IMR-90 (cell line): ENCODE results near the gene SLC25A21. TPM values are rescaled to one million over a fixed set of nuclear protein-coding genes. Genes with fewer than 3 reads are reported as not detected.

Experiments used
- ATAC-seq: fragments of 200-7000 bp; cut with Tn5 transposase; 2 replicates; pipeline ENCODE4 v1.9.1; 2020; ENCODE audit warnings: low read depth, mild to moderate bottlenecking, moderate library complexity
- BruUV-seq: library from RNA; stranded (reverse); fragments of 400-500 nt; replicated peaks from 2 replicates; lab custom pipeline; 2021; lab: Mats Ljungman, UMichigan
- CTCF ChIA-PET: fragments of 300-600 bp; formaldehyde crosslinking; extraction: SDS; loops from one replicate; lab custom pipeline; 2021; ENCODE audit warnings: antibody characterized with exemption; lab: Yijun Ruan, JAX
- POLR2A ChIA-PET: fragments of 300-600 bp; sonication (Branson Sonifier 250); formaldehyde crosslinking; loops from one replicate; lab custom pipeline; 2022; ENCODE audit warnings: antibody characterized with exemption; ENCODE audit not compliant: unreplicated experiment; lab: Charles Lee
- DNase-seq: peaks from one replicate; pipeline ENCODE4 v3.0.0; 2013
- H2AFZ ChIP-seq: replicated peaks from 2 replicates; pipeline ENCODE3; 2013; ENCODE audit warnings: low read length, mild to moderate bottlenecking; ENCODE audit not compliant: poor library complexity
- H2AK5ac ChIP-seq: 2 replicates; pipeline ENCODE4 v1.6.1; 2013; ENCODE audit warnings: low read depth, low read length, inconsistent platforms
- H2AK9ac ChIP-seq: replicated peaks from 2 replicates; pipeline ENCODE3; 2013; ENCODE audit warnings: mild to moderate bottlenecking, low read depth, low read length, moderate library complexity; ENCODE audit not compliant: poor library complexity
- H2BK120ac ChIP-seq: 2 replicates; pipeline ENCODE4 v1.6.1; 2013; ENCODE audit warnings: low read depth, low read length, inconsistent platforms
- H2BK15ac ChIP-seq: 3 replicates; pipeline ENCODE4 v1.6.1; 2013; ENCODE audit warnings: low read depth, low read length, inconsistent platforms
- H2BK20ac ChIP-seq: 2 replicates; pipeline ENCODE4 v1.6.1; 2013; ENCODE audit warnings: low read depth, mild to moderate bottlenecking, inconsistent platforms, low read length, moderate library complexity
- H2BK5ac ChIP-seq: 2 replicates; pipeline ENCODE4 v1.6.1; 2013; ENCODE audit warnings: mild to moderate bottlenecking, low read depth, low read length, inconsistent platforms; ENCODE audit not compliant: poor library complexity, severe bottlenecking
- H3K14ac ChIP-seq: replicated peaks from 2 replicates; pipeline ENCODE4 v1.6.1; 2013; ENCODE audit warnings: low read depth, low read length, inconsistent platforms
- H3K18ac ChIP-seq: 2 replicates; pipeline ENCODE4 v1.6.1; 2013; ENCODE audit warnings: low read depth, low read length, control low read depth
- H3K23ac ChIP-seq: 2 replicates; pipeline ENCODE4 v1.6.1; 2013; ENCODE audit warnings: low read depth, low read length, inconsistent platforms
- H3K27ac ChIP-seq: 2 replicates; pipeline ENCODE4 v1.5.1; 2013; ENCODE audit warnings: mild to moderate bottlenecking, control low read depth, low read length; ENCODE audit not compliant: insufficient read depth
- H3K27me3 ChIP-seq: 2 replicates; pipeline ENCODE4 v1.6.1; 2013; ENCODE audit warnings: low read length; ENCODE audit not compliant: control insufficient read depth, insufficient read depth
- H3K36me3 ChIP-seq: 2 replicates; pipeline ENCODE4 v1.6.1; 2013; ENCODE audit warnings: low read length, mixed read lengths; ENCODE audit not compliant: control insufficient read depth, insufficient read depth
- H3K4ac ChIP-seq: 2 replicates; pipeline ENCODE4 v1.6.1; 2013; ENCODE audit warnings: low read depth, low read length, inconsistent platforms
- H3K4me1 ChIP-seq: 2 replicates; pipeline ENCODE4 v1.6.1; 2013; ENCODE audit warnings: low read length, mixed read lengths; ENCODE audit not compliant: control insufficient read depth, insufficient read depth
- H3K4me2 ChIP-seq: 2 replicates; pipeline ENCODE4 v1.6.1; 2013; ENCODE audit warnings: low read depth, mild to moderate bottlenecking, control low read depth, low read length, moderate library complexity
- H3K4me3 ChIP-seq: 2 replicates; pipeline ENCODE4 v1.5.1; 2013; ENCODE audit warnings: low read depth, mild to moderate bottlenecking, control low read depth, low read length, moderate library complexity; ENCODE audit not compliant: insufficient read depth
- H3K56ac ChIP-seq: 2 replicates; pipeline ENCODE4 v1.6.1; 2013; ENCODE audit warnings: low read length, inconsistent platforms; ENCODE audit not compliant: insufficient read depth; ENCODE audit errors: extremely low read depth
- H3K79me1 ChIP-seq, 2 experiments: 2 replicates each; pipeline ENCODE4 v1.6.1; 2013; ENCODE audit warnings: low read length in 2 of 2, inconsistent platforms in 1 of 2, low read depth in 1 of 2
- H3K9ac ChIP-seq: 2 replicates; pipeline ENCODE4 v1.6.1; 2013; ENCODE audit warnings: low read depth, low read length, control low read depth
- H3K9me1 ChIP-seq: 2 replicates; pipeline ENCODE4 v1.6.1; 2013; ENCODE audit warnings: low read length, inconsistent platforms; ENCODE audit not compliant: insufficient read depth
- H3K9me3 ChIP-seq: 2 replicates; pipeline ENCODE4 v1.6.1; 2013; ENCODE audit warnings: low read length; ENCODE audit not compliant: control insufficient read depth, insufficient read depth
- H4K20me1 ChIP-seq: 2 replicates; pipeline ENCODE4 v1.6.1; 2013; ENCODE audit warnings: low read length, inconsistent platforms; ENCODE audit not compliant: insufficient read depth
- H4K5ac ChIP-seq: 2 replicates; pipeline ENCODE4 v1.6.1; 2013; ENCODE audit warnings: mild to moderate bottlenecking, low read depth, low read length, control low read depth
- H4K8ac ChIP-seq, 2 experiments: 2 replicates each; pipeline ENCODE4 v1.6.1; 2013; ENCODE audit warnings: low read depth in 2 of 2, low read length in 2 of 2, control low read depth in 1 of 2, inconsistent platforms in 1 of 2
- H4K91ac ChIP-seq: 2 replicates; pipeline ENCODE4 v1.6.1; 2013; ENCODE audit warnings: low read depth, low read length, inconsistent platforms; ENCODE audit not compliant: insufficient read depth
- BHLHE40 ChIP-seq: fragments of 150-350 bp; IDR thresholded peaks from 2 replicates; pipeline ENCODE4 v1.6.1; 2016; ENCODE audit warnings: mild to moderate bottlenecking, low read depth, low read length
- CHD1 ChIP-seq: IDR thresholded peaks from 2 replicates; pipeline ENCODE4 v1.6.1; 2012; ENCODE audit warnings: low read depth, low read length, improper control_type of control experiment
- CTCF ChIP-seq: conservative IDR thresholded peaks from 2 replicates; pipeline ENCODE4 v1.5.1; 2012; ENCODE audit warnings: mild to moderate bottlenecking, low read depth, low read length, improper control_type of control experiment
- ELK1 ChIP-seq: fragments of 150-350 bp; IDR thresholded peaks from 2 replicates; pipeline ENCODE4 v1.6.1; 2016; ENCODE audit warnings: low read depth, mild to moderate bottlenecking, low read length, moderate library complexity, borderline replicate concordance
- MXI1 ChIP-seq: IDR thresholded peaks from 2 replicates; pipeline ENCODE4 v1.6.1; 2012; ENCODE audit warnings: low read depth, mild to moderate bottlenecking, low read length, moderate library complexity, borderline replicate concordance
- NFE2L2 ChIP-seq: fragments of 150-350 bp; IDR thresholded peaks from 2 replicates; pipeline ENCODE4 v1.6.1; 2016; ENCODE audit warnings: low read depth, mild to moderate bottlenecking, low read length
- POLR2A ChIP-seq: IDR thresholded peaks from 2 replicates; pipeline ENCODE4 v1.6.1; 2012; ENCODE audit warnings: mild to moderate bottlenecking, low read depth, low read length
- RAD21 ChIP-seq: IDR thresholded peaks from 2 replicates; pipeline ENCODE4 v1.6.1; 2012; ENCODE audit warnings: low read length, improper control_type of control experiment
- SMC3 ChIP-seq: fragments of 150-350 bp; IDR thresholded peaks from 2 replicates; pipeline ENCODE4 v1.6.1; 2016; ENCODE audit warnings: low read depth, mild to moderate bottlenecking, antibody characterized with exemption, low read length, moderate library complexity
- USF2 ChIP-seq: fragments of 150-350 bp; IDR thresholded peaks from 2 replicates; pipeline ENCODE4 v1.6.1; 2017; ENCODE audit warnings: mild to moderate bottlenecking, antibody characterized with exemption, low read length, low read depth
- dilution Hi-C: fragments of 300-500 bp; cut with HindIII; formaldehyde crosslinking; loops from one replicate; pipeline ENCODE4 v1.14.3; 2018; ENCODE audit warnings: low sequenced_read_pairs; ENCODE audit not compliant: unreplicated experiment
- in situ Hi-C: fragments of 300-500 bp; cut with MboI; formaldehyde crosslinking; loops from 3 replicates; pipeline ENCODE4 v1.14.3; 2019; ENCODE audit warnings: low sequenced_read_pairs, inconsistent platforms, mixed read lengths
- intact Hi-C: fragments of 100-400 bp; cut with micrococcal nuclease; formaldehyde crosslinking; loops from 2 replicates; pipeline ENCODE4 v1.10.0; 2022
- polyA plus RNA-seq, 3 experiments: library from polyadenylated mRNA; depleted of rRNA; stranded (reverse); fragments of >200 nt; gene quantifications; 2 replicates each; pipeline ENCODE4 v1.2.3, GENCODE V29; 2012; ENCODE audit warnings: low replicate concordance in 1 of 3
- total RNA-seq: library from RNA; depleted of rRNA; stranded (reverse); fragments of >200 nt; gene quantifications from 2 replicates; pipeline ENCODE4 v1.2.3, GENCODE V29; 2012

Gene SLC25A21
- total and polyA plus RNA-seq, 2 of the 4 experiments (the other 2 are of a cell fraction) = 0.62 to 0.90 TPM

- Histone ChIP-seq H3K9me1 (no peaks in the 10 kb centered on the region), H2BK120ac (no peak overlapping the region), H3K4me3 (no peak overlapping the region), H3K36me3 (no peaks in the 10 kb centered on the region), H3K18ac (no peak overlapping the region), H4K91ac (no peak overlapping the region), H3K56ac (no peak overlapping the region), H3K9ac (no peak overlapping the region), H2AK5ac (no peak overlapping the region), H2BK15ac (no peak overlapping the region), H2AK9ac (no peak overlapping the region), H3K9me3 (no peaks in the 10 kb centered on the region), H4K8ac (no peak overlapping the region), H3K27me3 (0 out of 2 replicates have a peak, but pooled peaks cover 1% of the 10 kb centered on the region), H2AFZ (no peak overlapping the region), H3K23ac (no peak overlapping the region), H2BK5ac (no peak overlapping the region), H4K5ac (no peak overlapping the region), H3K4ac (no peak overlapping the region), H3K14ac (no peak overlapping the region), H3K4me1 (no peaks in the 10 kb centered on the region), H2BK20ac (no peak overlapping the region), H3K4me2 (no peak overlapping the region), H3K27ac (no peak overlapping the region), H4K20me1 (no peaks in the 10 kb centered on the region), H3K79me1 (no peaks in the 10 kb centered on the region)
- dilution Hi-C loops = no loop called here
- ChIA-PET CTCF (no interaction called here), POLR2A (no interaction called here)
- intact Hi-C loops = no loop called here
- DNase-seq (no peak), ATAC-seq (no peak)
- in situ Hi-C loops = no loop called here
- no TSS peak for BruUV-seq
- TF ChIP-seq NFE2L2 = no peak
- no peak for TF ChIP-seq ELK1
- no peak for TF ChIP-seq USF2
- TF ChIP-seq CTCF = no peak
- no peak for TF ChIP-seq CHD1
- no peak for TF ChIP-seq MXI1
- no peak for TF ChIP-seq POLR2A
- TF ChIP-seq RAD21 = no peak
- TF ChIP-seq SMC3 = no peak
- TF ChIP-seq BHLHE40 = no peak
Observed at GRCh38 chr14:36822685-36823084, 349.7 kb downstream of the SLC25A21 start.
